ENCODE data around the gene TMEM129.
A peak's percentile ranks its signal among the peaks of the same experiment; 100 is the strongest.

The TMEM129 gene

DNA sequence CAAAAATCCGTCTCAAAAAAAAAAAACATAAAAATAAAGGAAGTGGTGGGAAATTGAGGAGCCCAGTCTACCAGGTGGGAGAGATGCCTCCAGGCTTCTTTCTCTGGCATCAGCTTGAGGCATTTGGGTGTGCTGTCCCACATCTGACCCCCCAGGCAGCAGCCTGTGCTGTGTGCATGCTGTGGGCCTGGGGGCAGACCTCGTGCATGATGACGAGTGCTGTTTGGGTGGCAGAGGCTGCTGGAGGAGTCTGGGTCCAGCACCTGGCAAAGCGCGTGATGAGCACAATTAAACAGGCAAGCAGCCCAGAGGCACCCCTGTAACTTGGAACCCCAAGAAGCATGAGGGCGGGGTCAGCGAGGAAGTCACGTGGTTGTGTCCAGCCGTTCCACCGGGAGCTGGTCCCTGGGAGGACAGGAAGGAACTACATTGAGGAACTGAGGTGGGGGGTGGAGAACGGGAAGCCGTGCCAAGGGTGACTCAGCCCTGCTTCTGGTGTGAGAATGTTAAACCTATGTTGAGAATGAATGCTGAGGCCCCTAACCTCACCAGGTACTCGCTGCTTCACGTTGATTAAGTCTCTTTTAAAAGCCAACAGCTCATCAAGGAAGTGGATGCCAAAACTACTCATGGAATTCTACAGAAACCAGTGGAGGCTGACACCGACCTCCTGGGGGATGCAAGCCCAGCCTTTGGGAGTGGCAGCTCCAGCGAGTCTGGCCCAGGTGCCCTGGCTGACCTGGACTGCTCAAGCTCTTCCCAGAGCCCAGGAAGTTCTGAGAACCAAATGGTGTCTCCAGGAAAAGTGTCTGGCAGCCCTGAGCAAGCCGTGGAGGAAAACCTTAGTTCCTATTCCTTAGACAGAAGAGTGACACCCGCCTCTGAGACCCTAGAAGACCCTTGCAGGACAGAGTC lies 6.3 kb upstream of the TMEM129 start:
- no peak overlapping the region for H3K27ac ChIP-seq (ENCODE audit: low read length)
- H3K36me3 ChIP-seq (ENCODE audit: control insufficient read depth in 1 of 2, insufficient read depth in 2 of 2, low read length in 2 of 2): peaks cover 6 to 20% of the 10 kb centered on the region in 2 donors
- H3K9me3 ChIP-seq (ENCODE audit: control insufficient read depth in 1 of 2, low read length in 2 of 2): no peaks in the 10 kb centered on the region
- H3K4me1 ChIP-seq (ENCODE audit: control insufficient read depth in 1 of 2, insufficient read depth in 2 of 2, low read length in 2 of 2): peaks cover 0 to 5% of the 10 kb centered on the region in 2 donors
- H3K4me3 ChIP-seq (ENCODE audit: low read depth in 1 of 2, low read length in 2 of 2): no peak overlapping the region
- no peaks in the 10 kb centered on the region for H3K27me3 ChIP-seq (ENCODE audit: low read depth, low read length)

DNA sequence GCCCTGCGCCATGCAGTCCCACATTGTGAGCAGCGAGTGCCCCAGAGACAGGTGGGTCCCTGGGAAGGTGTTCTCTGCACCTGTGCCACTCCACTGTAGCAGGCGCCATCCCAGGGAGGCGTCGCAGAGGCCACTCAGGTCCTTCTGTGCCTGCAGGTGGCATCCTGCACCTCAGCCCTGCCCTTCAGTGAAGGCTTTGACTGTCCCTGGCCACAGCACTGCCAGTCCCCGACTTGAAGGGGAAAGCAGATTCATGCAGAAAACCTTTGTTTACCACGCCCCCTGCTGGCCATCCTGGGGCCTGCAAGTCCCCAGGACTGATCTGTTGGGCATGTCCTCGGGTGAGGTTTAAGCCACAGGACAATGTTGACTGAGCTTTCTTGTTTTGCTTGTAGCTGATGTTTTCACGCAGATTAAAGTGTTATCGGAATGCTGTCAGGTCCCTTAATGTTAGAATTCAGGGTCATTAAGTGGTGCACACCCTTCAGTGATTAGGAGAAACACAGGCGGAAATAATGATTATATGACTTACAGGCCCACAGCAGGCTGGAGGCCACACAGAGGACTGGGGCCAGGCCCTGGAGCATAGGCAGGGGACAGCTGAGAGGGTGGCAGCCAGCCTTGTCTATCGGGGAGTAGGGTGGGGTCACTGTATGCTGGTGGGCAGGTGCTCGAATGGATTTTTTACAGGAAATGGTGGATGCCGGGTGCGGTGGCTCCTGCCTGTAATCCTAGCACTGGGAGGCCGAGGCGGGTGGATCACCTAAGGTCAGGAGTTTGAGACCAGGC lies 5.2 kb upstream of the TMEM129 start:
- no peak overlapping the region for H3K27ac ChIP-seq (ENCODE audit: low read length)
- peaks cover 0 to 14% of the 10 kb centered on the region in 2 donors for H3K4me1 ChIP-seq (ENCODE audit: control insufficient read depth in 1 of 2, insufficient read depth in 2 of 2, low read length in 2 of 2)
- no peaks in the 10 kb centered on the region for H3K9me3 ChIP-seq (ENCODE audit: control insufficient read depth in 1 of 2, low read length in 2 of 2)

DNA sequence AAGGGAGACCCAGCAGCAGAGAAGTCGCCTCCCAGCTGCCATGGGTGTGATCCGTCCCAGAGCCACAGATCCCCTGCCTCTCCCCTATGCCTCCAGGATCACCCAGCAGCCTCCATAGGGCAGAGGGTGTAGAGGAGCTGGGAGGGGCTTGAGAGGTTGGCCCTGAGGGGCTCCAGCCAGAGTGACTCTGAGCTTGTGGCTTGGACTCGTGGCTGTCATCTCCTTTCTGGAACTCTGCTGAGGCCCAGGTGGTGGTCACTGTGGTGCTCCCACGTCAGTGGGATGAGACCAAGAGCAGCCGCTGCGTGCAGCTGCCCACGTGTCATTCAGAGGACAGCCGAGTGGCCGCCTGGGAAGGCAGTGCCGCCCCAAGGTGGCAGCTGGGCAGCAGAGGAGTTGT lies 4.4 kb upstream of the TMEM129 start:
- Histone ChIP-seq H3K27ac (ENCODE audit: low read length) (no peak overlapping the region), H3K27me3 (ENCODE audit: low read depth, low read length) (no peaks in the 10 kb centered on the region), H3K36me3 (ENCODE audit: control insufficient read depth in 1 of 2, insufficient read depth in 2 of 2, low read length in 2 of 2) (peaks cover 5 to 10% of the 10 kb centered on the region in 2 donors), H3K4me1 (ENCODE audit: control insufficient read depth in 1 of 2, insufficient read depth in 2 of 2, low read length in 2 of 2) (peaks cover 0 to 14% of the 10 kb centered on the region in 2 donors), H3K9me3 (ENCODE audit: control insufficient read depth in 1 of 2, low read length in 2 of 2) (no peaks in the 10 kb centered on the region), H3K4me3 (ENCODE audit: low read depth in 1 of 2, low read length in 2 of 2) (no peak overlapping the region)

More for the DNA sequence above, 5.2 kb upstream of the TMEM129 start:
- Histone ChIP-seq H3K27me3 (ENCODE audit: low read depth, low read length) (no peaks in the 10 kb centered on the region), H3K4me3 (ENCODE audit: low read depth in 1 of 2, low read length in 2 of 2) (no peak overlapping the region), H3K36me3 (ENCODE audit: control insufficient read depth in 1 of 2, insufficient read depth in 2 of 2, low read length in 2 of 2) (peaks cover 5 to 16% of the 10 kb centered on the region in 2 donors)

DNA sequence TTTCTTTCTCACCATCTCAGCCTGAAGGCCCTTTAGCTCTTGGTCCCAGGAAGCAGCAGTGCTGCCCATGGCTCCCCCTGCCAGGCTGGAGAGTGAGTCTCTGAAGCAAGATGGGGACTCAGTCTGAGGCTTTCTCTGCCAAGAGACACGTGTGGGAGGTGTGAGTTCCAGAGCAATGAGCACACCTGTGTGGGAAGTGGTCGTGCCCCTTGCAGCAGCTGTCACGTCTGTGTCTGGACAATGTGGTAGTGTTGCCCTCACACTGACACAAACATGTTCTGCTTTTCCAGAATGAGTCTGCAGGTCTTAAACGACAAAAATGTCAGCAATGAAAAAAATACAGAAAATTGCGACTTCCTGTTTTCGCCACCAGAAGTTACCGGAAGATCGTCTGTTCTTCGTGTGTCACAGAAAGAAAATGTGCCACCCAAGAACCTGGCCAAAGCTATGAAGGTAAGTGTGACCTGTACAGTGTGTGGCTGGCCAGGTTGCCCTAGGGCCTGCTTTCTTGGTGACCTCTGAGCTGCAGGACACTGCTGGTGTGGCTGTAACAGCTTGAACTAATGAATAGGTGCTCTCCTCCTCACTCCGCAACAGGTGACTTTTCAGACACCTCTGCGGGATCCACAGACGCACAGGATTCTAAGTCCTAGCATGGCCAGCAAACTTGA lies 2.1 kb upstream of the TMEM129 start:
- peaks cover 5 to 8% of the 10 kb centered on the region in 2 donors for H3K36me3 ChIP-seq (ENCODE audit: control insufficient read depth in 1 of 2, insufficient read depth in 2 of 2, low read length in 2 of 2)
- no peaks in the 10 kb centered on the region for H3K9me3 ChIP-seq (ENCODE audit: control insufficient read depth in 1 of 2, low read length in 2 of 2)

DNA sequence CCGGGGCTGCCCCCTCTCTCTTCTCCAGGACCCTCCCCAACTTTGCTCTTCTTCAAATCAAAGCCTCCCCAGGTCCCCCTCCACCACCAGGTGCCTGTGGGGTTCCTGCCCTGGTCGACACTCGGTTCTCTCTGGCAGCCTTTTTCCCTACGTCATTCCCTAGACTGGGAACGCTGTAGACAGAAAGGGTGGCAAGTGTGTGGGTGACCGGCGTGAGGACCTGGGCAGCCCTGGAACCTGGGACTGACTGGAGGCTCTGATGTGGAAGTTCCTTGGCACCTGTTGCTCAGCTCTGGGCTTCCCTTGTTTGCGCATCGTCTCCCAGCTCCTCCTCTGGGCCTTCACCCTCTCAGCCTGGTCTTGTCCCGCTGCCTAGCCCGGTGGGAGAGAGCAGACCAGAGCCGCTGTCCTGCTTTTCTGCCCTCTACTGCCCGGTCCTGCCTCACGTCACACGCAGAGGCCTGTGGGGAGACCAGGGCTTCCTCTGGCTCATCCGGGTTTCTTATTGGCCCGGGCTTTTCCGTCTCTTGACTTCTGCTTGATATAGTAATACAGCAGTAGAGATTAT lies 1.5 kb upstream of the TMEM129 start:
- Histone ChIP-seq H3K27ac (ENCODE audit: low read length) (peak overlapping the region; percentile 43), H3K27me3 (ENCODE audit: low read depth, low read length) (no peaks in the 10 kb centered on the region), H3K4me3 (ENCODE audit: low read depth in 1 of 2, low read length in 2 of 2) (peak overlapping the region; percentile 37 to 82), H3K9me3 (ENCODE audit: control insufficient read depth in 1 of 2, low read length in 2 of 2) (no peaks in the 10 kb centered on the region), H3K36me3 (ENCODE audit: control insufficient read depth in 1 of 2, insufficient read depth in 2 of 2, low read length in 2 of 2) (peaks cover 5 to 8% of the 10 kb centered on the region in 2 donors), H3K4me1 (ENCODE audit: control insufficient read depth in 1 of 2, insufficient read depth in 2 of 2, low read length in 2 of 2) (peaks cover 0 to 36% of the 10 kb centered on the region in 2 donors)

More for the DNA sequence above, 2.1 kb upstream of the TMEM129 start:
- Histone ChIP-seq H3K27ac (ENCODE audit: low read length) (peak overlapping the region; percentile 43), H3K4me1 (ENCODE audit: control insufficient read depth in 1 of 2, insufficient read depth in 2 of 2, low read length in 2 of 2) (peaks cover 0 to 34% of the 10 kb centered on the region in 2 donors), H3K27me3 (ENCODE audit: low read depth, low read length) (no peaks in the 10 kb centered on the region), H3K4me3 (ENCODE audit: low read depth in 1 of 2, low read length in 2 of 2) (peak overlapping the region; percentile 2 to 28)

DNA sequence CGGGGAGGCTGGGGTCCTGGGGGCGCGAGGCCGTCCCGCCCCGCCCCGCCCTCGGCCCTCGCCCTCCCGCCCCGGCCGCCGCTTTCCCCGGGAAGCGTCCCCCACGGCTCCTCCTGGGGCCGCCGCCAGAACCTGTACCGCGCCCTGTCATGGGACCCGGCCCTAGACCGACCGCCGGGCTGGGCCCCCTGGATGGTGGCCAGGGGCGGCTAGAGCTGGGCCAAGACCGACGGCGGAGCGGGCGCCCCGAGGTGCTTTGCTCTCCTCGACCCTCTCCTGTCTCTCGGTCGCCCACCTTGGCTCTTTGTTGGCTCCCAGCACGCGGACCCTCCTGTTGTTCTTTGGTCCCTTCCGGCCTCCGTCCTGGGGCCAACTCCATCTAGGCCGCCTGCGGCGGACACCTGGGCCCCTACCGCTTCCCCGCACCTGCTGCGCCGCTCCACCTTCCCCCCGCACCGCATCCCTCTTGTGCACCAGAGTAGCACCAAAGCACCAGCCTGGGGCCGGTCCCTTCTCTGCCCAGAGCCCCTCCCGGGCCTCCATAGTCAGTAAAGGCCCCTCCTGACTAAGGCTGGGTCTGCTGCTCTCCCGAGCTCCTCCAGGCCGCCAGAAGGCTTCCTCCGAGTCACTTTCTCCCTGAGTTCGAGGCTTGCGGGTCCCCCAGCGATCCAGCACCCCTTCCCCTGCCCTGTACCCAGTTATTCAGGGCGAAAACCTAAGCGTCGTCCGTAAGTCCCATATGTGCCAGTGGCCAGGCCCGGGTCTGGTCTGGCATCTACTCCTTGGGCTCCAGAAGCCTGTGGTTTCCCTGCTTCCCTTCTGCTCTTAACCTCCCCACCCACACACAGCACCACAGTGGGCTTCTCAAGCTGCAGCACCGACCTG lies 785 bp upstream of the TMEM129 start:
- H3K27me3 ChIP-seq (ENCODE audit: low read depth, low read length): no peaks in the 10 kb centered on the region
- no peak overlapping the region for H3K27ac ChIP-seq (ENCODE audit: low read length)
- no peaks in the 10 kb centered on the region for H3K9me3 ChIP-seq (ENCODE audit: control insufficient read depth in 1 of 2, low read length in 2 of 2)
- H3K4me1 ChIP-seq (ENCODE audit: control insufficient read depth in 1 of 2, insufficient read depth in 2 of 2, low read length in 2 of 2): peaks cover 0 to 36% of the 10 kb centered on the region in 2 donors
- peak overlapping the region; percentile 37 to 82 for H3K4me3 ChIP-seq (ENCODE audit: low read depth in 1 of 2, low read length in 2 of 2)
- peaks cover 5 to 15% of the 10 kb centered on the region in 2 donors for H3K36me3 ChIP-seq (ENCODE audit: control insufficient read depth in 1 of 2, insufficient read depth in 2 of 2, low read length in 2 of 2)

DNA sequence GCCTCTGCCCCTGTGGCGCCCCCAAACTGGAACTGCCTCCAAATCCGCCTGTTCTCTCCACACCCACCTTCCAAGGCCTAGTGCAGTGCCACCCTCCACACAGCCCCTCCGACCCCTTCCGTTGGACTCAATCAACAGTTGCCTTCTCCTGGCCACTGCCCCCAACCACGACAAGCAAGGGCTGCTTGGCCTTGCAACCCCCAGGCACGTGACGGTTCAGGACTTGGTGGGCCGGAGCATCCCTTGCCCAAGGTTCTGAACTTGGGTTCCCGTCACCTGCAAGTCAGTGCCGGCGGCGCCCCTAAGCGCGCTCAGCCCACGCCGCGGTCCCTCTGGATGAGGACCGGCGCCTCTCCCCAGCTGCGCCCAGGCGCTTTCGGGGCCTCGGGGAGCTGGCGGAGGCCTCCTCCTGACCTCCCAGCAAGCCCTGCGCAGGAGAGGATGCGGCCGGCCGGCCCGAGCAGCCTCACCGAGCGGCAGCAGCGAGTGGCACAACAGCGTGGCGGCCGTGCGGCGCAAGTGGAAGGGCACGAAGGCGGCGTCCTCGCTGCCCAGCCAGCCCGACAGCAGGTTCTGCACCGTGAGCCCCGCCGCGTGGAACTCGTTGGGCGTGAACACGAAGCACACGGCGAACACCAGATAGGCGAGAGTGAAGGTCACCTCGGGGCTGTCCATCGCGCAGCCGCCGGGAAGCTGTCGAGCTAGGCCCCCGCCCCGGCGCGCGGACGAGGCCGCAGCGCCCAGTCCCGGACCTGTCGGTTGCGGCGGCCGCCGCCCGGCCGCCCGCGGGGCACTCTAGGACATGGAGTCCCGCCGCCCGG lies 750 bp downstream of the TMEM129 start:
- Histone ChIP-seq H3K4me1 (ENCODE audit: control insufficient read depth in 1 of 2, insufficient read depth in 2 of 2, low read length in 2 of 2) (peaks cover 0 to 36% of the 10 kb centered on the region in 2 donors), H3K36me3 (ENCODE audit: control insufficient read depth in 1 of 2, insufficient read depth in 2 of 2, low read length in 2 of 2) (peaks cover 5 to 19% of the 10 kb centered on the region in 2 donors), H3K4me3 (ENCODE audit: low read depth in 1 of 2, low read length in 2 of 2) (peak overlapping the region; percentile 82)

DNA sequence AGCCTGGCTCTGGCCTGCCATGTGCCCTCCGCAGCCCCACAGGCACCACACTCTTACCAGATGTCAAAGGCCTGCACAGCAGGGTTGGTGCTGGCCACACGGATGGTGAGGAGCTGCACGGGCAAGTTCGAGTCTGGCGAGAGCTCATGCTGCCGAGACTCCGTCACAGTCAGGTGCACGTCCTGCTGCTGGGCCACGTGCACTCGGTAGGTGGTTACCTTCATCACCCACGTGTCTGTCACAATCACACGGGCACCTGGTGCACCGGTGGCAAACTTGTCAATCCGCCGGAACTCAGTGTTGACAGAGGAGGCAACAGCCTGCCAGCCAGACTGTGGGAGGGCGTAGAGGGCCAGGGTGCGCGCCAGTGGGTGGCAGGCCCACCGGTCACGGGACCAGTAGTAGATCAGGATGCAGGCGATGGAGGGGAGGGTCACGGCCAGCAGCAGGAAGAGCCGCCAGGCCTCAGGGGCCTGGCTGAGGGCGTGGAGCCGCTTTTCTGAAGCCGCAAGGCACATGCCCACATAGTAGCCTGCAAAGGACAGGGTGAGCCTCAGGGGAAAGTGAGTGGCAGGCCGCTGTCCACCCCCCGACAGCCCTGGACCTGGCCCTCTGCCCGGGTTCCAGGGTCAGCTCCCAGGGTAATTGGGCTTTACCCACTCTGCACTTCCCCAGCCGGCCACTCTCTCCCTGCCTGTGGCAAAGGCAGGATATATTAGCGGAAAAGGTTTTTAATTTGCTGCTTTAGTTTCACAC lies 2.9 kb downstream of the TMEM129 start:
- Histone ChIP-seq H3K4me3 (ENCODE audit: low read depth in 1 of 2, low read length in 2 of 2) (no peak overlapping the region), H3K27ac (ENCODE audit: low read length) (no peak overlapping the region), H3K36me3 (ENCODE audit: control insufficient read depth in 1 of 2, insufficient read depth in 2 of 2, low read length in 2 of 2) (peaks cover 0 to 19% of the 10 kb centered on the region in 2 donors), H3K9me3 (ENCODE audit: control insufficient read depth in 1 of 2, low read length in 2 of 2) (no peaks in the 10 kb centered on the region), H3K27me3 (ENCODE audit: low read depth, low read length) (no peaks in the 10 kb centered on the region), H3K4me1 (ENCODE audit: control insufficient read depth in 1 of 2, insufficient read depth in 2 of 2, low read length in 2 of 2) (peaks cover 1 to 41% of the 10 kb centered on the region in 2 donors)

More for the DNA sequence above, 750 bp downstream of the TMEM129 start:
- Histone ChIP-seq H3K9me3 (ENCODE audit: control insufficient read depth in 1 of 2, low read length in 2 of 2) (no peaks in the 10 kb centered on the region), H3K27me3 (ENCODE audit: low read depth, low read length) (no peaks in the 10 kb centered on the region), H3K27ac (ENCODE audit: low read length) (peak overlapping the region; percentile 63)

All from muscle layer of duodenum (tissue), 2 donors.